ENCODE data around the gene TAF1C.

The TAF1C gene

GRCh38 chr16:84165746-84166145, 21.1 kb downstream of the TAF1C start:
- TF ChIP-seq, protein P1, sequence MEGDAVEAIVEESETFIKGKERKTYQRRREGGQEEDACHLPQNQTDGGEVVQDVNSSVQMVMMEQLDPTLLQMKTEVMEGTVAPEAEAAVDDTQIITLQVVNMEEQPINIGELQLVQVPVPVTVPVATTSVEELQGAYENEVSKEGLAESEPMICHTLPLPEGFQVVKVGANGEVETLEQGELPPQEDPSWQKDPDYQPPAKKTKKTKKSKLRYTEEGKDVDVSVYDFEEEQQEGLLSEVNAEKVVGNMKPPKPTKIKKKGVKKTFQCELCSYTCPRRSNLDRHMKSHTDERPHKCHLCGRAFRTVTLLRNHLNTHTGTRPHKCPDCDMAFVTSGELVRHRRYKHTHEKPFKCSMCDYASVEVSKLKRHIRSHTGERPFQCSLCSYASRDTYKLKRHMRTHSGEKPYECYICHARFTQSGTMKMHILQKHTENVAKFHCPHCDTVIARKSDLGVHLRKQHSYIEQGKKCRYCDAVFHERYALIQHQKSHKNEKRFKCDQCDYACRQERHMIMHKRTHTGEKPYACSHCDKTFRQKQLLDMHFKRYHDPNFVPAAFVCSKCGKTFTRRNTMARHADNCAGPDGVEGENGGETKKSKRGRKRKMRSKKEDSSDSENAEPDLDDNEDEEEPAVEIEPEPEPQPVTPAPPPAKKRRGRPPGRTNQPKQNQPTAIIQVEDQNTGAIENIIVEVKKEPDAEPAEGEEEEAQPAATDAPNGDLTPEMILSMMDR (IDR thresholded peaks at IDR 0.05; ENCODE audit: low read depth, low read length, missing control alignments) = no peak
- H3K36me3 ChIP-seq (replicated peaks) = no peaks in the 10 kb centered on the region
- no peak overlapping the region for H3K27ac ChIP-seq
- no peak for DNase-seq
- H3K27me3 ChIP-seq (replicated peaks) = peaks cover 10% of the 10 kb centered on the region
- H3K4me3 ChIP-seq (ENCODE audit: low read depth, low read length) = no peak overlapping the region
- in situ Hi-C loops (cut with HindIII; ENCODE audit: low pct_ligation_motif_present, low sequenced_read_pairs) = no loop called here

DNA sequence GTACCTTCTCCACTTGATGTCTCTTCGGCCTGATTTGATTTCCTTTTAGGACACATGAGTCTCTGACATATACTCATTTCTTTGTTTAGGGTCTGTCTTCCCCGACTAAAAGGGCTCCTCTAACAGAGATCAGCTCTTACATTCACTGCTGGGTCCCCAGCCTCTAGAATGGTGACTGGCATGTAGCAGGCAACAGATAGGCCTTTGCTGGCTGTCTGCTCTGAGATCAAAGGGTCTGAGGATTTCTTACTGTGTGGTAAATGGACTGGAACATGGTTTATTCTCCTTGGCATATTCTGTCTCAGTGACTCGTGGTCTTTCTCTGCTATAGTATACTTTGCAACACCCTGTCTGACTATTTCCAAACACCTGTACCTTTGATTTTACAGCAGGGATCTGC, 25.1 kb downstream of the TAF1C start:
- TF ChIP-seq, protein P1 (IDR thresholded peaks at IDR 0.05; ENCODE audit: low read depth, low read length, missing control alignments) = no peak
- Histone ChIP-seq H3K27ac (no peak overlapping the region), H3K4me3 (ENCODE audit: low read depth, low read length) (no peak overlapping the region), H3K27me3 (replicated peaks) (peaks cover 21% of the 10 kb centered on the region), H3K36me3 (replicated peaks) (no peaks in the 10 kb centered on the region)
- no peak for DNase-seq
- in situ Hi-C loops (cut with HindIII; ENCODE audit: low pct_ligation_motif_present, low sequenced_read_pairs) = no loop called here

DNA sequence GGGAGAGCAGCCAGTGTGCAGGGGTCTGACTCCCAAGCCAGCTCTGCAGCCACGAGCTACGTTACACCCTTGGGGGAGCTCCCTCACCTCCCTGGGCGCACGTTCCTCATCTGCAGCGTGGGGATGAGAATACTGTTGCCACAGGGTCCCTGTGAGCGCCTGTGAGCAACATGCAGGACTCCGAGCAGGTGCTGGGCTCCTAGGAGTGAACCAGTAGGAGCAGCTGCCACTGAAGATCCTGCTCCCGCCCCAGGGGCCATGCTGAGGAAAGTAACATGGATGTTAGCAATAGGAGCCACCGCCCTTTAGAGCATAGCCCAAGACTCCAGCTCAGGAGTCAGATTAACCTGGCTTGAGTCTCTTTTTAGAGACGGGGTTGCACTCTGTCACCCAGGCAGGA, 25.8 kb downstream of the TAF1C start:
- H3K36me3 ChIP-seq (replicated peaks) = no peaks in the 10 kb centered on the region
- no peak overlapping the region for H3K27ac ChIP-seq
- in situ Hi-C loops (cut with HindIII; ENCODE audit: low pct_ligation_motif_present, low sequenced_read_pairs) = no loop called here
- H3K4me3 ChIP-seq (ENCODE audit: low read depth, low read length) = no peak overlapping the region
- peaks cover 20% of the 10 kb centered on the region for H3K27me3 ChIP-seq (replicated peaks)
- no peak for DNase-seq
- TF ChIP-seq, protein P1 (IDR thresholded peaks at IDR 0.05; ENCODE audit: low read depth, low read length, missing control alignments) = no peak

DNA sequence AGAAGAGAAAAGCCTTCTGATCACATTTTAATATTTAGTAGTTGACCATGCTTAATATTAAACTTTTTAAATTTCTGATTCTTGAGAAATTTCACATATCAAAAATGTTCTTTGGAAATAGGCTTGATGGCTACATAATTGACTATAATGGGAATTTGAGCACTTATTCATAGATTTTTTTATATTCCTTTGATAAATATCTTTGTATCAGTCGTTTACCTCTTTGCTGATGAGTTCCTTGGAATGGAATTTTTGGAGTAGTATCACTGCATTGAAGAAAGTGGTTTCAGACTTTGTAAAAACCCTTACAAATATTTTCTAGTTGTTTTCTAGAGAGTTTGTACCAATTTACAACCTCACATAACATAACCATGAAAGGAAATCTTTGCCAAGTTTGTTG, 27.1 kb downstream of the TAF1C start:
- no peak overlapping the region for H3K4me3 ChIP-seq (ENCODE audit: low read depth, low read length)
- no peak for DNase-seq
- no peak overlapping the region for H3K27ac ChIP-seq
- H3K36me3 ChIP-seq (replicated peaks) = no peaks in the 10 kb centered on the region
- TF ChIP-seq, protein P1 (IDR thresholded peaks at IDR 0.05; ENCODE audit: low read depth, low read length, missing control alignments) = no peak
- in situ Hi-C loops (cut with HindIII; ENCODE audit: low pct_ligation_motif_present, low sequenced_read_pairs) = no loop called here
- H3K27me3 ChIP-seq (replicated peaks) = peaks cover 15% of the 10 kb centered on the region

DNA sequence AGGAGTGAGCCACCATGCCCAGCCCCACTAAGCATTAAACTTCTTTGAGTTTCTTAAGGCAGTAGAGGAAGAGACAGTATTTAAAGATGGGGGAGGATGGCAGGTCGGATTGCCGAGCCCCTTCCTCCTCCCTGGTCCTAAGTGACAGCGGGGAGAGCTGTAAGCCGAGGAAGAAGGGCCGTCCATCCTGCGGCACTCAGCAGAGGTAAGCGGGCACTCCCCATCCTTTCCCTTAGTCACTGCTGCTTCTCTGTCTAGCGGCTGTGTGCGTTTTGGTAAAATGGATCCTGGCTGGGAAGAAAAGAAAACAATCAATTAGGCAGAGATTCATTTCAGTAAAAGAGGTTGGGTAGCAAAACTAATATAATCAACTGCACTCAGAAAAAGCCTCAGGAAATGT, 27.9 kb downstream of the TAF1C start:
- peaks cover 13% of the 10 kb centered on the region for H3K27me3 ChIP-seq (replicated peaks)
- in situ Hi-C loops (cut with HindIII; ENCODE audit: low pct_ligation_motif_present, low sequenced_read_pairs) = no loop called here

DNA sequence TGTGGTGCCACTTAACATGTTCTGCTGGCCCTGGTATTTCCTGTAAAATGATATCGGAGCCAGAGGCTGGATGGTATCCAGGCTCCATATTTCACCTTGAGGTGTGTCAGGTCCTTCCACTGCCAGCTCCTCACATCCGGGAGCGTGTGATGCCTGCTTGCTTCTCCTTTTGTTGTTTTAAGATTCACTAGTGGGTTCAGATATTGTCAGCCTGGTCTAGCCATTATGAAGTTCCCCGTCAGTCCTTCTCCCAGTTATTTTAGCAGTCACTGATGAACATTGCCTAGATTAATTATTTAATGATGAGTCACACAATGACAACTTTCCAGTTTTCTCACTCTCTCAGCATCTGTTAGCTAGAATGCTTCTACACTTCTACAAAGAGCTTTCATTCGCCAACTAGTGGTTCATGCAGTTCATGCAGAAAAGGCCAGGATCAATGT, 30.5 kb downstream of the TAF1C start:
- no peak overlapping the region for H3K4me3 ChIP-seq (ENCODE audit: low read depth, low read length)
- DNase-seq = no peak

More for the DNA sequence above, 27.9 kb downstream of the TAF1C start:
- Histone ChIP-seq H3K36me3 (replicated peaks) (no peaks in the 10 kb centered on the region), H3K4me3 (ENCODE audit: low read depth, low read length) (no peak overlapping the region), H3K27ac (no peak overlapping the region)
- no peak for DNase-seq
- TF ChIP-seq, protein P1 (IDR thresholded peaks at IDR 0.05; ENCODE audit: low read depth, low read length, missing control alignments) = no peak

More for the DNA sequence above, 30.5 kb downstream of the TAF1C start:
- no peak overlapping the region for H3K27ac ChIP-seq
- no peaks in the 10 kb centered on the region for H3K36me3 ChIP-seq (replicated peaks)
- H3K27me3 ChIP-seq (replicated peaks) = peaks cover 13% of the 10 kb centered on the region
- TF ChIP-seq, protein P1 (IDR thresholded peaks at IDR 0.05; ENCODE audit: low read depth, low read length, missing control alignments) = peak; percentile 15
- in situ Hi-C loops (cut with HindIII; ENCODE audit: low pct_ligation_motif_present, low sequenced_read_pairs) = no loop called here

Measured in brain microvascular endothelial cell (primary cell).